Transverse colon (tissue), 4 donors: ENCODE data around the gene SMIM11. TPM values are rescaled to one million over a fixed set of nuclear protein-coding genes. Genes with fewer than 3 reads are reported as not detected.
"Not testable (repeated sequence)": the region's sequence is repeated elsewhere in the genome, so short reads cannot be mapped to it uniquely, and the experiment has no call there.

Experiments
- DNase-seq: peaks from one replicate; pipeline ENCODE4 v3.0.0-alpha.2; 2019
- H3K27ac ChIP-seq, 4 donors: fragments of 200-600 bp; sonication (generic); 2 replicates each; pipeline ENCODE4 v1.5.1; 2016 to 2018; ENCODE audit warnings: inconsistent platforms in 4 of 4
- H3K27me3 ChIP-seq: fragments of 200-600 bp; sonication (generic); 2 replicates; pipeline ENCODE4 v1.5.1; 2017; ENCODE audit warnings: inconsistent platforms
- H3K36me3 ChIP-seq, 4 donors: fragments of 200-600 bp; sonication (generic); 2 replicates each; pipeline ENCODE4 v1.5.1; 2017 to 2019; ENCODE audit warnings: inconsistent platforms in 4 of 4
- H3K4me1 ChIP-seq, 4 donors: fragments of 200-600 bp; sonication (generic); 2 replicates each; pipeline ENCODE4 v1.5.1; 2017 to 2020; ENCODE audit warnings: inconsistent platforms in 4 of 4
- H3K4me3 ChIP-seq, 4 donors: fragments of 200-600 bp; sonication (generic); 1 replicate in 1 of 4; 2 replicates in 3 of 4; pipeline versions ENCODE4 v1.5.1 to v1.6.1; 2017 to 2019; ENCODE audit warnings: inconsistent platforms in 4 of 4
- H3K9me3 ChIP-seq, 2 donors: fragments of 200-600 bp; sonication (generic); 2 replicates each; pipeline ENCODE4 v1.5.1; 2017 to 2019; ENCODE audit warnings: inconsistent platforms in 2 of 2
- WGBS, 2 donors: methylation state at CpG; one replicate each; pipeline ENCODE4 v1.1.5; 2018; ENCODE audit warnings: low coverage in 1 of 2; 5-methylcytosine and 5-hydroxymethylcytosine counted together
- in situ Hi-C, 4 donors: fragments of 200-750 bp; cut with MboI; loops; one replicate each; pipeline versions ENCODE4 v1.15.0 to v1.15.1; 2017; ENCODE audit warnings: low sequenced_read_pairs in 3 of 4, low pct_ligation_motif_present in 1 of 4, low pct_unique_long_range_greater_than_20kb in 1 of 4
- intact Hi-C: fragments of 100-400 bp; cut with DNase I; formaldehyde crosslinking; loops from one replicate; pipeline ENCODE4 v1.15.1; 2023; ENCODE audit warnings: low total_unique reads
- total RNA-seq, 4 donors: library from RNA; depleted of rRNA; stranded (reverse); fragments of >200 nt; gene quantifications; one replicate each; pipeline ENCODE4 v1.1.0, GENCODE V29; 2016

SMIM11 gene
- total RNA-seq, 4 donors from 2014 or later = 2.2 to 11.7 (median 5.1) TPM

DNA sequence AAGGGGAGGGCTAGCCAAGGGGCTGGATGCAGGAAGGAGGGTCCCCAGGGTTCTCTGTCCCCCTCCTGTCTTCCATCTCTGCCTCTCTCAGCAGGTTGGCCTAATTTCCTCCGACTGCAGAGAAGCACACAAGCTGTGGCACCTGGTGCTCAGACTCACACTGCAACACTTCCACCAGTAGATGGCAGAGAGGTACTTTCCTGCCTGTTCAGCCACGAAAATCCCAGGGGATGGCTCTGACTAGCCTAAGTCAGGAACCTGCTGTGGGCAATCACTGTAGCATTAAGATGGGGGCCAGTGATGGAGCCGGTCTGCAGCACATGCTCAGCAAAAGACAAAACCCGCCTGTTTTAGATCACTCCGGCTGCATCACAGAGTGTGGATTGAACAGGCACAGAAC lies 54.4 kb downstream of the SMIM11 start:
- H3K4me1 ChIP-seq, in situ Hi-C loops, H3K36me3 ChIP-seq, intact Hi-C loops, H3K27ac ChIP-seq, DNase-seq, H3K9me3 ChIP-seq, H3K4me3 ChIP-seq, H3K27me3 ChIP-seq: not testable (repeated sequence)
- WGBS, 2 donors = no CpG with 5 or more reads among the region's 5 CpGs

Other genes with a start within 250 kb of the SMIM11 start
- gene KCNE2, start 11.5 kb upstream of the SMIM11 start, total RNA-seq = not detected
- gene SMIM34, start 48.4 kb downstream of the SMIM11 start, total RNA-seq = not detected
- 1 to 10 TPM in 3 of 4 donors, not detected in 1; 1.5 to 2.6 (median 2.4) TPM for gene KCNE1, start 136.7 kb downstream of the SMIM11 start, total RNA-seq
- 10 to 100 TPM; 39.5 to 68.8 (median 57.8) TPM for gene RCAN1, start 239.6 kb downstream of the SMIM11 start, total RNA-seq